HG02571 (cell line): ENCODE data around the gene MTHFSD.

Experiments used
- ATAC-seq: cut with Tn5 transposase; IDR thresholded peaks from one replicate; pipeline ENCODE4 v1.9.1; 2021; ENCODE audit warnings: mild to moderate bottlenecking, moderate library complexity; ENCODE audit not compliant: unreplicated experiment

MTHFSD gene

GRCh38 chr16:86515777-86516622 lies 39.0 kb downstream of the MTHFSD start:
- ATAC-seq: no peak

DNA sequence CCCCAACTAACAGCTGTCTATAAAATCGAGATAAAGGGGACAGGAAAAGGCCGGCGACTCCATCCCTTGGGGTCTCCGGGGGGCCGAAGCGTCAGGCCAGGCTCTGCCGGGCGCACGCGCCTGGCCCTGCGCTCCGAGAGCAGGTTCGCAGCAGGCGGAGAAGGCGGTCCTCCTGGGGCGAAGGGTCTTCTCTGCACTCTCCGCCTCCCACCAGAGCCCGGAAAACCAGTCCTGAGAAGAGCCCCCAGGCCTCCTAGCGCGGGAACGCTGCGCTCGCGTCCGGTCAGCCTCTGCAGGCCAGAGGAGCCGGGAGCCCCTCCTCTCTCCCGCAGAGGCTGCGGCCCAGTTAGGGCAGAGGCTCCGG lies 39.6 kb downstream of the MTHFSD start:
- no peak for ATAC-seq

- ATAC-seq: no peak
These were observed 40.3 kb downstream of the MTHFSD start for GRCh38 chr16:86514481-86515376.

DNA sequence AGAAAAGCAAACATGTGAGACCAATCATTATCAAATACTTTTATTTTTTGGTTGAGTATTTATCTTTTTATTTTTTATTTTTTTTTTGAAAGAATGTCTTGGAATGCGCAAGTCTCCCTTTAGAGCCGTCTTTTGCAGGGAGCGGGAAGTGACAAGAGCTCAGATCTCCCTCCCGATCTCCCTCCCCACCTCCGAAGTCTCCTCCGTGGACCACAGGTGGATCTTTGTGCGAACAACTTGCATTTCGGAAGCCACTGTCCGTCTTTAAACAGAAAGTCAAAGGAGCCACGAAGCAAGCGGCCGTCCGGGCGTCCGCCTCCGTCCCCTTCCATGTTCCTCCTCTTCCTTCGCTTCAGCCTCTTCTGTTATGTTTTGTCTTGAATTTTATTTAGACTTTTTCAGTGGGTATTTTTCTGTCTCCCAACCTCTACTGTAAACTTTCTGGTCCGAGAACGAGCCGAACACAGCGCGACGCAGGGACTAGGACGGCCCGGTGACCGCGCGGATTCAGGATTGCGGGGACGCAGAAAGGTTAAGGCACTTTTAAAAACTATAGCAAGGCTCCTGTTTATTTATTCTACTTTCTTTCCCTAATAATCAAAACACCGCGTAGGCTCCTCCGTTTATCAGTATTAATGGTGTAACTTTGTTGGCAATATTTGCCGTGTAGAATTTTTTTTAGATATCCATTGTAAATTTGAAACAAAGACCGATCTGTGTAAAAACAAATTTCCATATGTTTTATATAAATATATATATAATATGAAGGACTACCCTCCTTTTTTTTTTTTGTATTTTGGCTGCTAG lies 41.4 kb downstream of the MTHFSD start:
- ATAC-seq: no peak

GRCh38 chr16:86512860-86513470 lies 42.1 kb downstream of the MTHFSD start:
- no peak for ATAC-seq

GRCh38 chr16:86512301-86512859 lies 42.7 kb downstream of the MTHFSD start:
- no peak for ATAC-seq

GRCh38 chr16:86511317-86512161 lies 43.5 kb downstream of the MTHFSD start:
- ATAC-seq: no peak

DNA sequence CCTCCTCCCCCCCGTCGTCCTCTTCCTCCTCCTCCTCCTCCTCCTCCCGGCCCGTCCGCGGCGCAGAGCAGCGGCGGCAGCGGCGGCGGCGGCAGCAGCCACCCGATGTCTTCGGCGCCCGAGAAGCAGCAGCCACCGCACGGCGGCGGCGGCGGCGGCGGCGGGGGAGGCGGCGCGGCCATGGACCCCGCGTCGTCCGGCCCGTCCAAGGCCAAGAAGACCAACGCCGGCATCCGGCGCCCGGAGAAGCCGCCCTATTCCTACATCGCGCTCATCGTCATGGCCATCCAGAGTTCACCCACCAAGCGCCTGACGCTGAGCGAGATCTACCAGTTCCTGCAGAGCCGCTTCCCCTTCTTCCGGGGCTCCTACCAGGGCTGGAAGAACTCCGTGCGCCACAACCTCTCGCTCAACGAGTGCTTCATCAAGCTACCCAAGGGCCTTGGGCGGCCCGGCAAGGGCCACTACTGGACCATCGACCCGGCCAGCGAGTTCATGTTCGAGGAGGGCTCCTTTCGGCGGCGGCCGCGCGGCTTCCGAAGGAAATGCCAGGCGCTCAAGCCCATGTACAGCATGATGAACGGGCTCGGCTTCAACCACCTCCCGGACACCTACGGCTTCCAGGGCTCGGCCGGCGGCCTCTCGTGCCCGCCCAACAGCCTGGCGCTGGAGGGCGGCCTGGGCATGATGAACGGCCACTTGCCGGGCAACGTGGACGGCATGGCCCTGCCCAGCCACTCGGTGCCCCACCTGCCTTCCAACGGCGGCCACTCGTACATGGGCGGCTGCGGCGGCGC lies 44.4 kb downstream of the MTHFSD start, which contains the start of gene FOXF1:
TSS of gene FOXF1 (plus strand) at position 63 of the 797 bp plus-strand sequence. CDS start at position 106, 43 bp downstream.
- no peak for ATAC-seq

DNA sequence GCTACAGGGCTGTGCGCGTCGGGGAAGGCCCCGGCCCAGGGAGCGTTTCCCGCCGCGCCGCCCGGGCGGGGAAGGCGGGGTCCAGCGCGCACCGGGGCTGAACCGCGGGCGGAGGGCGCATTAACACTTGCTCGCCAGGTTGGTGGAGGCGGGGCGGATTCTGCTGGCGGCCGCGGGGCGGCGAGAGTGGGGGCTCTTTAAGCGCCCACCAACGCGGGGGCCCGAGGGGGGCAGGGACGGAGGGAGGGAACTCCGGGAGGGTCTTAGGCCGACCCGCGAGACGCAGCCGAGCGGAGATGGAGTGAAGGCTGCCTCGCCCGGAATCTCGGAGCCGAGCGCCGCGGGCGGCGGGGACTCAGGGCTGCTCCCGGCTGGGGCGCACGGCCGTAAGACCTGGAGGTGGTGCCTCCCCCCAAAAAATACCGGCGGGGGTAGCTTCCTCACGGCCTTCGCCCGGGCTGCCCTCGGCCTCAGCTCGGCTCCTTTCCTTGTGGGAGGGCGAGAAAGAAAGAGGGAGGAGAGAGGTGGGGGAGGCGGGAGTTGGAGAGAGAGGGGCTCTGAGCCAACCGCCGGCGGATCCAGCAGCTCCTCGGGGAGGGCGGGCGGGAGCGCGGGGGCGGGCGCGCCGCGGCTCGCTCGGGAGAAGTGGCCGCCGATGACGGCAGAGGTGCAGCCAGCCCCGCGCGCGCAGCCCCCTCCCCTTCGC lies 45.1 kb downstream of the MTHFSD start:
- ATAC-seq: no peak

- no peak for ATAC-seq
These were observed 45.9 kb downstream of the MTHFSD start for GRCh38 chr16:86508947-86509758.

- ATAC-seq: no peak
These were observed 46.7 kb downstream of the MTHFSD start for GRCh38 chr16:86508028-86508946.

- no peak for ATAC-seq
These were observed 47.6 kb downstream of the MTHFSD start for GRCh38 chr16:86507173-86508027.

DNA sequence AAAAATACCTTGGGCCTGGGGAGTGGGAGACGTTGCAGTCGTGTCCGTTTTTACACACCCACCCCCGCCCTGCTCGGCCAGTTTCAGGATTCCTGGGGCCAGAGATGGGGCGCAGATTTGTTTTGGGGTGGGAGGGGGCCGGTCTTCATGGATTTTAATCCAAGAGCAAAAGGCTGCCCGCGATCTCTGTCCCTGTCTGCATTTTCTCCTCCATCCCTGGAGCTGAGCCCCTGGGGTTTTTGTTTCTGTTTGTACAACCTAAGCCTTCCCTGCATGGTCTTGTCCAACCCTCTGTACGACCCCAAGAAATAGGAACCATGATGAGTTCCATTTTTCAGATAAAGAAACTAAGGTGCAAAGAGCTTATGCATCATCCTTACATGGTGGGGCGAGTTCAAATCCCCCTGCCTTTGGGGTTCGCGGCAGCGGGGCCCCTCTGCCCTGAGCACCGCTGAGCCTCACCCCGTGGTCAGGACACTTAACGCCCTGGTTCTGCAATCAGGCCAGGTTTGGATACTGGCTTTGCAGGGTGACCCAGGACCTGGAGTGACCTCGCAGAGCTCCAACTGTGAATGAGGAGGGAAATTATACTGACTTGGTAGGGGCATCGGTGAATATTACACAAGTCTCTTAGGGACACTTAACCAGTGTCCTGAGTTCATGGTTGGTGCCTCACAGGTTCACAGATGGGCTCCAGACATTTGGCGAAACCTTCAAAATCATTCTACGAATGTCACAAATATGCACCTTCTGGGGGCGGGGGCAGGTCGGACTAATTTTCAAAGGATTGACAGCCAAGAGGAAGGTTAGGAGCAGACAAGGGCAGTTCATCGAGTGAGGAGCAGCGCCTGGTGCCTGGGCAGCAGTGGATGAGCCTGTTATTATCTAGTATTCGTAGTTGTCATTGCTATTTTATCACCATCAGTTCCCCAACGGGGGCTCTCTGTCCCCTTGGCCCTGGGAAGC lies 48.9 kb downstream of the MTHFSD start:
- ATAC-seq: no peak
